MM.1S (cell line): ENCODE measurements around the gene HECW1.

Experiments used
- DNase-seq: peaks from one replicate; pipeline ENCODE4 v3.0.0-alpha.2; 2015
- H2AFZ ChIP-seq: fragments of 300-600 bp; sonication (generic); 2 replicates; pipeline ENCODE4 v1.6.0; 2016; ENCODE audit warnings: antibody characterized with exemption, low read length
- H3F3A ChIP-seq: fragments of 300-600 bp; sonication (generic); 2 replicates; pipeline ENCODE4 v1.6.1; 2016; ENCODE audit warnings: mild to moderate bottlenecking, antibody characterized with exemption, low read length, moderate library complexity, mixed read lengths; ENCODE audit not compliant: insufficient read depth
- H3K27ac ChIP-seq: fragments of 300-600 bp; sonication (generic); 2 replicates; pipeline ENCODE4 v1.5.1; 2016; ENCODE audit warnings: mild to moderate bottlenecking, low read length
- H3K27me3 ChIP-seq: fragments of 300-600 bp; sonication (generic); replicated peaks from 2 replicates; pipeline ENCODE4 v1.6.0; 2016; ENCODE audit warnings: low read length; ENCODE audit not compliant: insufficient read depth
- H3K36me3 ChIP-seq: fragments of 300-600 bp; sonication (generic); replicated peaks from 2 replicates; pipeline ENCODE4 v1.6.1; 2016; ENCODE audit warnings: mild to moderate bottlenecking, low read length, mixed read lengths; ENCODE audit not compliant: insufficient read depth
- H3K4me1 ChIP-seq: fragments of 300-600 bp; sonication (generic); 2 replicates; pipeline ENCODE4 v1.6.1; 2016; ENCODE audit warnings: low read length, mixed read lengths
- H3K4me2 ChIP-seq: fragments of 300-600 bp; sonication (generic); 2 replicates; pipeline ENCODE4 v1.6.0; 2016; ENCODE audit warnings: low read depth, low read length
- H3K4me3 ChIP-seq: fragments of 300-600 bp; sonication (generic); 2 replicates; pipeline ENCODE4 v1.5.1; 2016; ENCODE audit warnings: low read length, mixed read lengths
- H3K79me2 ChIP-seq: fragments of 300-600 bp; sonication (generic); 2 replicates; pipeline ENCODE4 v1.6.1; 2016; ENCODE audit warnings: mixed run types, low read length, mixed read lengths
- H3K9ac ChIP-seq: fragments of 300-600 bp; sonication (generic); 2 replicates; pipeline ENCODE4 v1.6.1; 2016; ENCODE audit warnings: low read length, mixed read lengths
- H3K9me2 ChIP-seq: fragments of 300-600 bp; sonication (generic); replicated peaks from 2 replicates; pipeline ENCODE4 v1.6.1; 2016; ENCODE audit warnings: mild to moderate bottlenecking, low read length, mixed read lengths; ENCODE audit not compliant: insufficient read depth
- H3K9me3 ChIP-seq: fragments of 300-600 bp; sonication (generic); replicated peaks from 2 replicates; pipeline ENCODE4 v1.6.1; 2016; ENCODE audit warnings: mild to moderate bottlenecking, low read length, mixed read lengths; ENCODE audit not compliant: insufficient read depth
- H4K20me1 ChIP-seq: fragments of 300-600 bp; sonication (generic); 2 replicates; pipeline ENCODE4 v1.6.1; 2016; ENCODE audit warnings: mild to moderate bottlenecking, low read length, moderate library complexity, mixed read lengths; ENCODE audit not compliant: insufficient read depth
- EZH2 ChIP-seq: fragments of 300-600 bp; sonication (generic); optimal IDR thresholded peaks from 2 replicates; pipeline ENCODE3; 2017; ENCODE audit warnings: low read depth, mild to moderate bottlenecking, antibody characterized with exemption, low read length, mixed read lengths
- EZH2phosphoT487 ChIP-seq: fragments of 300-600 bp; sonication (generic); IDR thresholded peaks from 2 replicates; pipeline ENCODE4 v1.6.1; 2018; ENCODE audit warnings: antibody characterized with exemption, low read length
- TF ChIP-seq, protein P1 (sequence below): fragments of 300-600 bp; sonication (generic); IDR thresholded peaks from 2 replicates; pipeline ENCODE4 v1.5.1; 2016; ENCODE audit warnings: antibody characterized with exemption, low read length, mixed read lengths

Gene HECW1

DNA sequence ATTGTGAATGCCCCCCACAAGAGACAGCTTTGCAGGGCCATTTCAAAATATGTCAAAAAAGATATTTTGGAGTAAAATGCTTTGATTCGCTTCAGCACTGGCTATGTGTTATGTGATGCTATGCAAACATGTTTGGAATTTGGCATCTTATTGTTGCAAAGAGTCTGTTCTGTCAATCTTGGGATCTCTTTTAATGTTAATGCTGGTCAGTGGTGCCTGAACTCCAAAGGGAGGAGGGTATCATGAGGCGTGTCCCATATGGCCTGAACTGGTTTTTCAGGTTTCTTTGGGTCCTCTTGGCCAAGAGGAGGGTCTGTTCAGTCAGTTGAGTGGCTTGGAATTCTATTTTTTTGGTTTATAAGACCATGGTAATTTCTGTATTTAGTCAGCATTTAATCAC is 81.4 kb downstream of the HECW1 start:
- H3F3A ChIP-seq: no peaks in the 10 kb centered on the region
- no peak overlapping the region for H3K4me2 ChIP-seq
- H3K79me2 ChIP-seq: no peaks in the 10 kb centered on the region
- no peak overlapping the region for H3K27ac ChIP-seq
- no peak overlapping the region for H3K4me3 ChIP-seq
- H4K20me1 ChIP-seq: no peaks in the 10 kb centered on the region
- H2AFZ ChIP-seq: no peak overlapping the region
- no peaks in the 10 kb centered on the region for H3K36me3 ChIP-seq
- no peaks in the 10 kb centered on the region for H3K9me2 ChIP-seq
- TF ChIP-seq EZH2phosphoT487 (no peak), EZH2 (no peak)
- TF ChIP-seq, protein P1, sequence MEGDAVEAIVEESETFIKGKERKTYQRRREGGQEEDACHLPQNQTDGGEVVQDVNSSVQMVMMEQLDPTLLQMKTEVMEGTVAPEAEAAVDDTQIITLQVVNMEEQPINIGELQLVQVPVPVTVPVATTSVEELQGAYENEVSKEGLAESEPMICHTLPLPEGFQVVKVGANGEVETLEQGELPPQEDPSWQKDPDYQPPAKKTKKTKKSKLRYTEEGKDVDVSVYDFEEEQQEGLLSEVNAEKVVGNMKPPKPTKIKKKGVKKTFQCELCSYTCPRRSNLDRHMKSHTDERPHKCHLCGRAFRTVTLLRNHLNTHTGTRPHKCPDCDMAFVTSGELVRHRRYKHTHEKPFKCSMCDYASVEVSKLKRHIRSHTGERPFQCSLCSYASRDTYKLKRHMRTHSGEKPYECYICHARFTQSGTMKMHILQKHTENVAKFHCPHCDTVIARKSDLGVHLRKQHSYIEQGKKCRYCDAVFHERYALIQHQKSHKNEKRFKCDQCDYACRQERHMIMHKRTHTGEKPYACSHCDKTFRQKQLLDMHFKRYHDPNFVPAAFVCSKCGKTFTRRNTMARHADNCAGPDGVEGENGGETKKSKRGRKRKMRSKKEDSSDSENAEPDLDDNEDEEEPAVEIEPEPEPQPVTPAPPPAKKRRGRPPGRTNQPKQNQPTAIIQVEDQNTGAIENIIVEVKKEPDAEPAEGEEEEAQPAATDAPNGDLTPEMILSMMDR: no peak
- H3K4me1 ChIP-seq: 0 out of 2 replicates have a peak, but pooled peaks cover 3% of the 10 kb centered on the region
- H3K9ac ChIP-seq: no peak overlapping the region
- no peaks in the 10 kb centered on the region for H3K9me3 ChIP-seq
- no peaks in the 10 kb centered on the region for H3K27me3 ChIP-seq
- DNase-seq: no peak

DNA sequence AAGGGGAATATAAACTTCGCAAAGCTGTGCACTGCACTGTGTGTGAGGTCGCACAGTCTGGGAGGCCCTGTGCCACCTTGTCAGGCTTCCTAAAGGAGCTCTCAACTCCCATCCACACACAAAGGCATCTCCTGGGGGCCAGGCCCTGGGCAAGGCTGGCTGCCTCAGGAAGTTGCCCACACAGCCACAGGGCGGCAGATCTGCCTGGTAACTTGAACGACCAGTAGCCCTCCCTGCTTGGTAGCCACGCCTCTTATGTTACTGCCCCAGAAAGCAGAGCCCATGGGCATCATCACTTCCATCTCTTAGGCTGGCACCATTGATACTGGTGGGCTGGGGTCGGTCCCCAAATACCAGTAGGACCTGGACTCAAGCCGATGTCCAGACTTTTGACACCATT is 82.8 kb downstream of the HECW1 start:
- Histone ChIP-seq H3K27ac (no peak overlapping the region), H3K4me3 (no peak overlapping the region), H3K27me3 (no peaks in the 10 kb centered on the region), H3K36me3 (no peaks in the 10 kb centered on the region), H3K79me2 (no peaks in the 10 kb centered on the region), H3K4me1 (0 out of 2 replicates have a peak, but pooled peaks cover 7% of the 10 kb centered on the region), H2AFZ (no peak overlapping the region), H3K9me2 (no peaks in the 10 kb centered on the region), H4K20me1 (no peaks in the 10 kb centered on the region), H3K4me2 (no peak overlapping the region), H3F3A (no peaks in the 10 kb centered on the region), H3K9me3 (no peaks in the 10 kb centered on the region), H3K9ac (no peak overlapping the region)
- DNase-seq: no peak
- TF ChIP-seq EZH2phosphoT487 (no peak), EZH2 (no peak)
- TF ChIP-seq, protein P1: no peak

DNA sequence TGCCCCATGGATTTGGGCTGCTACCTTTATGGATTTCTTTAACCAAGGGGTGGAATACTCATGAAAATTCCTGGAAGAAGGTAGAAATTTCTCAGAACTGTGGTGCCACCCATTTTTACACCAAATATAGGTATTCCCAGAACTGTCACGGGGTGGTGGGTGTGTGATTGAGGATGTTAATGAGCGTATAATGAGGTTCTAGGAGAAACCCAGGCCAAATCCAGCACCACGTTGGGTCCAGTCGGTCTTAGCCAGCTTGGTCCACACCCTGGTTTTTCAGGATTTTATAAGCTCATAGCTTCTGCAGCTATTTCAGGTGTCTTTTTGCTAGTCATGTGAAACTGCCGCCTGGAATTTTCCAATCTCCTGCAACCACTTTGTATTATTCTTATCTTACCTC is 83.3 kb downstream of the HECW1 start:
- H3F3A ChIP-seq: no peaks in the 10 kb centered on the region
- H3K79me2 ChIP-seq: no peaks in the 10 kb centered on the region
- H3K4me1 ChIP-seq: 0 out of 2 replicates have a peak, but pooled peaks cover 7% of the 10 kb centered on the region
- no peaks in the 10 kb centered on the region for H3K9me2 ChIP-seq
- TF ChIP-seq, protein P1: no peak
- TF ChIP-seq EZH2 (no peak), EZH2phosphoT487 (no peak)
- no peak overlapping the region for H3K4me3 ChIP-seq
- no peaks in the 10 kb centered on the region for H3K9me3 ChIP-seq
- no peak overlapping the region for H3K4me2 ChIP-seq
- H3K27ac ChIP-seq: no peak overlapping the region
- no peak overlapping the region for H2AFZ ChIP-seq
- no peaks in the 10 kb centered on the region for H3K36me3 ChIP-seq
- no peak overlapping the region for H3K9ac ChIP-seq
- H3K27me3 ChIP-seq: no peaks in the 10 kb centered on the region
- no peaks in the 10 kb centered on the region for H4K20me1 ChIP-seq
- DNase-seq: no peak
